Stimulated activated CD4-positive, alpha-beta T cell treated with anti-CD3 and anti-CD28 coated beads, Interleukin-4, amount 100 ng/mL, for 24 hours (primary cell): ENCODE measurements around the gene SRSF9.
"Not testable (repeated sequence)": the region's sequence is repeated elsewhere in the genome, so short reads cannot be mapped to it uniquely, and the experiment has no call there.

Experiments used
- DNase-seq: peaks from one replicate; pipeline ENCODE4 v3.0.0-alpha.2; 2020

The SRSF9 gene, protein sequence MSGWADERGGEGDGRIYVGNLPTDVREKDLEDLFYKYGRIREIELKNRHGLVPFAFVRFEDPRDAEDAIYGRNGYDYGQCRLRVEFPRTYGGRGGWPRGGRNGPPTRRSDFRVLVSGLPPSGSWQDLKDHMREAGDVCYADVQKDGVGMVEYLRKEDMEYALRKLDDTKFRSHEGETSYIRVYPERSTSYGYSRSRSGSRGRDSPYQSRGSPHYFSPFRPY

DNA sequence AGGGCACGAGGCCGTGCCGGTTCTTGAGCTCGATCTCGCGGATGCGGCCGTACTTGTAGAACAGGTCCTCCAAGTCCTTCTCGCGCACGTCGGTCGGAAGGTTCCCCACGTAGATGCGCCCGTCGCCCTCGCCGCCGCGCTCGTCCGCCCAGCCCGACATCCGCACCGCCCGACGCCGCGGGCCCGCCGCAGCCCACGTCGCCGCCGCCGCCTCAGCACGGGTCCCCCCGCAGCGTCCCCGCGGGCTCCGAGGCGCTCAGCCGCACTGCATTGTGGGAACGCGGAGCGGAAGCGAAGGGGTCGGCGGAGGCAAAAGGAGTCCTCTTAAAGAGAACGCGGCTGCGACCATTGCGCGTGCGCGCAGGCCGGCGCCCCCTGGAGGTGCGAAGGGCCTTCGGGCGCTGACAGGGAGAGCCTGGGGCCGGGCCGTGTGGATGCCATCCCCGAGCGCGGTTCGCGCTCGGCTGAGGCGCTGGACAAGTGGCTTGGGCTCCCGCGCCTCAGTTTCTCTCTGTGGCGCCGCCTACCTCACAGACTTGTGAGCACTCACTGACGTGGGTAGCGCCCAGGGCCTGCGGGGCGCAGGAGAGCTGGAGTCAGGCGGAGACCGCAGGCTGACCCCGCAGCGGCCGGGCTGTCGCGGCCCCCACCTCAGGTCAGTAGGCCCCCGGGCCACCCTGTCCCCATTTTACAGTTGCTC lies at the start of gene SRSF9:
Gene SRSF9, minus strand, starts transcription at position 299 of the 700 bp plus-strand sequence. Its CDS starts 139 bp downstream, at position 160.
- peak; percentile 97 for DNase-seq

DNA sequence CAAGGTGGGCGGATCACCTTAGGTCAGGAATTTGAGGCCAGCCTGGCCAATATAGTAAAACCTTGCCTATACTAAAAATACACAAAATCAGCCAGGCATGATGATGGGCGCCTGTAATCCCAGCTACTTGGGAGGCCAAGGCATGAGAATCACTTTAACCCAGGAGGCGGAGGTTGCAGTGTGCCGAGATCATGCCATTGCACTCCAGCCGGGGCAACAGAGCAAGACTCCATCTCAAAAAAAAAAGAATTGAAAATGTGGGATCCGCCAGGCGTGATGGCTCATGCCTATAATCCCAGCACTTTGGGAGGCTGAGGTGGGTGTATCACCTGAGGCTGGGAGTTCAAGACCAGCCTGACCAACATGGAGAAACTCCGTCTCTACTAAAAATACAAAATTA lies 49.8 kb upstream of the SRSF9 start:
- not testable (repeated sequence) for DNase-seq

DNA sequence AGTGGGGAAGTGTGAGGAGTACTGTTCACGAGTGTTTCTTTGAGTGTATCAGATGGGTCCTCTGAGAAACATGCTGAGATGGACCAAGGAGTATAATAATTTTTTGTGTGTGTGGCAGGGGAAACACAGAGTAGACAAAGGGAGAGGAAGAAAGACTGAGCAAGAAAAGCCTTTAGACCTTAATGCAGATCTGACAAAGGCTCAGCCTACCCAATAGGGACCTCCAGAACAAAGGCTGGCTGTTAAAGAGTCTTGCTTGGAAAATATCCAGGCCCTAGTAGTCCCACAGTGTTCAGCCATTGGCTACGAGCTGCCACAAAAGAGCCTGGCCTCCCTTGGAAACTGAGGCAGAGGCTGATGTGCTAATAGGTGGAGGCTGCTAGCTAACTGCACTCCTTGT lies 45.9 kb upstream of the SRSF9 start:
- no peak for DNase-seq

DNA sequence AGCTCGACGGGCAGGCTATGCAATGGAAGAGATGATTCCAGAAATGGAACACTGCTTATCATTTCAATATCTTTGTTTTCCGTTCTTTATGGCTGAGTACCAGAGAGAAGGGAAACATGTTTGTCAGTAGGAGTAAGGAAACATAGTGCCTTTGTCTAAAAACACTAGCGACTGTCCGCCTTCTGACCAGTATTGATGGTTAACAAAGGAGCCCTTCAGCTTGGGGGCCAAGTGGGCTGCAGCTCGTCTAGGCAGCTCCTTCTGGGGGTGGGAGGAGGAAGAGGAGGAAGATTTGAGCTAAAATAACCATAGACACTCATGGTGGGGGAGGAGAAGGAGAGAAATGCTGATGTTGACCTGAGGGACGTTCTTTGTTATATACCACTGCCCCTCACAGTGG lies 44.5 kb upstream of the SRSF9 start:
- no peak for DNase-seq

DNA sequence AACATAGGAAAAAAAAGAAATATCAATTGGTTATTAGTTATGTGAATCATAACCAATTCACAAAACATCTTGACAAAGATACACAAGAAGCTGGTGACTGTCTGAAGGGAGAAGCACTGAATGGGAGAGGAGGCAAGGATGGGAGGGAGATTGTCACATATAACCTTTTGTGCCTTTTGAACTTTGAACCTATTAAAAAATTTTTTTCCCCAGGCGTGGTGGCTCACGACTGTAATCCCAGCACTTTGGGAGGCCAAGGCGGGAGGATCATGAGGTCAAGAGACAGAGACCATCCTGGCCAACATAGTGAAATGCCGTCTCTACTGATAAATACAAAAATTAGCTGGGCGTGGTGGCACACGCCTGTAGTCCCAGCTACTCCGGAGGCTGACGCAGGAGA lies 39.0 kb upstream of the SRSF9 start:
- DNase-seq, result no peak

DNA sequence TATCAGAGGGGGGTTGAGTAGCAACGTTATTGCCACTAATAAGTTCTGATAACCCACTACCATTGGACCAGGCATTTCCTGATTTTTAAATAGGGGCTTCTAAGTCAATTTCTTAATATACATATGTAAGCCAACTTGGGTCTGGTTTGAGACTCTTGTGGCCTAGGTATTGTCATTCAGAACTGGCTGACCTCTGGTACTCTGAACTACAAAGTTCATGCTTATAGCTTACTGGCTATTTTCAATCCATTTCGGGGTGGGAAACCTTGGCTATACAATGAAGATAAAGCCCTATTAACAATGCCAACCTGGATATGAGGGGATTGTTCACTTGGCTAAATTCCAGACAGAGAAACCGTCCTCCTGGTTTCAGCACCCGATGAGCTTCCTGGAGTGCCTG lies 35.0 kb upstream of the SRSF9 start:
- no peak for DNase-seq

DNA sequence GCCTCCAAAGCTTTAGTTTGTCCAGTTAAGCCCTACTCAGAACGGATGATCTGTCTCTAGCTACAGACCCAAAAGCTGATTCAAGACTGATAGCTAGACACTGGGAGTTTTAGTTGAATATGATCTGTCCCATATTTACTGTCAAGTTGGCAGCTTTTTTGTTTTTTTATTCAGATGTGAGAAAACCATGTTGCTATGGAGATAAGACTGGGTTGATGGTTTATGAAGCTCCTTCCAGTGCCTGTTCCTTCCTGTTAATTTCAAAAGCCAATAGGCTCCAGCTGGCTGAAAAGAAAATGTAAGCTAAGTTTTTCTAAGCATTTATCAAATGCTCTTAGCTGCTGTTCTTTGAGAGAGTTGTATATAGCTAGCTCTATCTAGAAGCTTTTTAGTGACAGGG lies 31.0 kb upstream of the SRSF9 start:
- DNase-seq, result no peak

DNA sequence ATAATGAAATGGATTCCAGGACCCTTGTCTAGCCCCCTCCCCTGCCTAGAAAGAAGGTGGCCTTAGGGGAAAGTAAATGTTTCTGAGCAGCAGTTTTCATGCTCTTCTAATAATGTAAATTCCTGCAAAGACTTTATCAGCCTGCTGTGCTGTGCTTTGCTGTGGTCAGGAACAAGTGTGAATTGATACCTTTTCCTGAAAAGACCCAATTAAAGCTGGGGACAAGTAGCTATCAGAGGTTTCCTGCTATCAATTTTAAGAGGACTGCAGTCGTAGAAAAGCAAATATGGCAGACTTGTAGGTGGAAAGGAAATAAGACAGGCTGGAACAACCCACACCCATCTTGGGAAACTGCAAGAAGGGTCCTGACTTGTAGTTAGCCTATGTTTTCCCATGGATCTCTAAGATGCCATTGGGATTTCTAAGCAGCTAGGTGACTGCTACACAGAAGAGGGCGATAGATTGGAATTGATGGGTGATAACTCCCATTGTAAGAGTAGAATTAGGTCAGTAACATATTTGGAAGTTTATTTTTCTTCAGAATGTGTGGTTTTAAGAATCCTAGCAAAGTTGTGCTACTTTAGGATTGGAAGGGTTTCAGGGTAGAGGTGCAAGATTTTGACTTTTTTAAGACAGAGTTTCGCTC lies 29.4 kb upstream of the SRSF9 start:
- no peak for DNase-seq

DNA sequence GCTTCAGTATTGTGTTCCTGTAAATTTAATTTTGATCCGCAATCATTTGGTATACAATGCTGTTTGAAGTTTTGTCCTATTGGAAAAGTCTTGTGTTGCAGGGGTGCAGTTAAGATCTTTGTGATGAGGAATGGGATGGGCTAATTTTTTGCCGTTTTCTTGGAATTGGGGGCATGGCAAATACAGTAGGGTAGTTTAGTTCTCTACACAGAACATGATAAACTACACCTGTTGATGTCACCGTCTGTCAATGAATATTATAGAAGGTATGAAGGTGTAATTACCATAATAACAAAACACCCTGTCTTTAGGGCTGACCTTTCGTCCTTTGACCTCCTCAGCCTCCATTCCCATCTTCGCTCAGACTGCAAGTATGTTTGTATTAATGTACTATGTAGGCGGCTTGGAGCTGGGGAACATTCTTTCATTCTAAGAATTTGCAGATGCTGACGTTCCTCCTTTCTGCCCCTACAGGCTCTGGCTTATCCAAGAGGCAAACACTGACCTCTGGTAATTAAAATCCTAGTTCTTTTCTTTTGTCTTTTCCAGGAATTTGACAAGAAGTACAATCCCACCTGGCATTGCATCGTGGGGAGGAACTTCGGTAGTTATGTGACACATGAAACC lies 28.1 kb upstream of the SRSF9 start:
- DNase-seq, result no peak

DNA sequence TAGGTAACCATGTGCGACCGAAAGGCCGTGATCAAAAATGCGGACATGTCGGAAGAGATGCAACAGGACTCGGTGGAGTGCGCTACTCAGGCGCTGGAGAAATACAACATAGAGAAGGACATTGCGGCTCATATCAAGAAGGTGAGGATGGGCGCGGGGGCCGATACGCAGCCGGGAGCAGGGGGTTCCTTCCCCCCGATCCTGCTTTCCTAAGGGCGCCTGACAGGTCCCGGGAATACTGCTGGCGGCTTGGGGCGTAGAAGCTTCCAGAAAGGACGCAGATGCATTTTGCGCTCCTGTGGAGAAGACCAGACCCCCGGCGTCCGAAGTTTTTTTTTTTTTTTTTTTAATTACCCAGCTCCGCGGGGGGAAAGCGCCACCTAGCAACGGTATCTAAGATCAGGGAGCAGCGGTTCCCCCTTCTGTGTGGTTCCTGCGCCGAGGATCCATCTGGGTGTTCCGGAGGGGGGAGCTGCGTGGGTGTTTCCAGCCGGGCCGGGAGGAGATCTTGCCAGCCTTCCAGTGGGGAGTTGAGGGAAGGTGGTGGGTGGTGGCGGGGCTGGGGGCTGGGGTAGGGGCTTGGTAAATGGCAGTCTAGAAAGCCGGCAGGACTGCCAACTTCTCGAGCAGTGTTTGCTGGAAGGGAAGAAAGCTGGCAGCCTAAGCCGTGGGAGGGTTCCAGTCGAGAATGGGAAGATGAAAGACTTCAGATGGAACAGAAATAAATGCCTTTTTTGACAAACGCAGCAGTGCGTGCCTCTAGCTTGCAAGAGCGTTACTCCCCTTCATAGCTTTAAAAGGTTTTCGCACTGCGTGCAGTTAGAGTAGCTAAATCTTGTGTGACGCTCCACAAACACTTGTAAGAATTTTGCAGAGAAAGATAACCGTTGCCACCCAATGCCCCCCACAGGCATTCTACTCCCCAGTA lies 27.1 kb upstream of the SRSF9 start:
- peak; percentile 56 for DNase-seq

DNA sequence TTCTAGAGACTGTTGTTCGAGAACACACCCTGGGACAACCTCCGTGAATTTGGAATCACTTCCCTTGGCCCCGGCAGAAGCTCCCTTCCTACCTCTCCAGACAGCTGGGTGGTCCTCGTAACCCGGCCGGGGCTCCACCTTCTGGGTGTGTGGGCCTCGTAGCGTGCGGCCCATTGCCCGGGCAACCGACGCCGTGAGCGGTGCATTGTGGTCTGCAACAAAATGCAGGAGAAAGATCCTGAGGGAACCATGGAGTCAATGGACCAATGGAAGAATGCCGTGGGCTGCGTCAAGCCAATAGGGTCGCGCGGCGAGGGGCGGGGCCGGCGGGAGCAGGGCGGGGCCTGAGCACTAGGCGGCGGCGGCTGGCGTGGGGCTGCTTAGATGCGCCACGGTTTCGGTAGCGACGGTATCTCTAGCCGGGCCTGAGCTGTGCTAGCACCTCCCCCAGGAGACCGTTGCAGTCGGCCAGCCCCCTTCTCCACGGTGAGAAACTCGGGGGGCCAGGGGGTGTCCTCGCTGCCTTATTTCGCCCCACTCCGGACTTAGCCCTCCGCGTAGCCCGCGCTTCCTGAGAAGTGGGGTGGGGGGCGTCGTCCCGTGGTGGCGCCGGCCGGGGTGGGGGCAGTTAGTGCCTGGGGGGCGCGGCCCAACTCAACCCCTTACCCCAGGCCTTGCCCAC lies 26.3 kb upstream of the SRSF9 start, which contains the start of gene DYNLL1:
Gene DYNLL1, plus strand, starts transcription at position 383 of the 682 bp plus-strand sequence. CDS start 309 bp downstream, outside the sequence.
- DNase-seq, result peak; percentile 98

DNA sequence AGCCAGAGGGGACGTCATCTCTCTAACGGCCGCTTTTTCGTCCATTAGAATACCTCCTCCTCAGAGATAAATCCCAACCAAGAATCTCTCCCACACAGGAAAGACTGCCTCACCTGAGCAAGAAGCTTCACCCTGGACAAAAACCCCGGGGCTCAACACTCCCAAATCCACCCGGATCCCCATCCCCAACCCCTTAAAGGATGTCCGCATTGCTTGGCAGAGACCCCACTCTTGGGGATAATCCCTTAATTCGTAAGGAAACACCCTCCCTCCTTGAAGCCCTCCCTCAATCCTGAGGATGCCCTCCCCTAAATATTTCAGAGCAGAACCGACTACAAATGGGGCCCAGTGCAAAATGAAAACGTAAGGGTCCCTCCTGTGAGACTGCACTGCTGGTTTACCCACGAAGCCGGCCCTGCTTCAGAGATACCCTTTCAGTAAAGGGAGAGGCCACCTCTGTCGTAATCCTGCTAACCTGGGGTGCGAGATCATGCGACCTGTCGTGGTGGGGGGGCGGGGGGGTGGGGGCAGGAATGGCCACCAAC lies 25.7 kb upstream of the SRSF9 start:
- DNase-seq, result no peak

DNA sequence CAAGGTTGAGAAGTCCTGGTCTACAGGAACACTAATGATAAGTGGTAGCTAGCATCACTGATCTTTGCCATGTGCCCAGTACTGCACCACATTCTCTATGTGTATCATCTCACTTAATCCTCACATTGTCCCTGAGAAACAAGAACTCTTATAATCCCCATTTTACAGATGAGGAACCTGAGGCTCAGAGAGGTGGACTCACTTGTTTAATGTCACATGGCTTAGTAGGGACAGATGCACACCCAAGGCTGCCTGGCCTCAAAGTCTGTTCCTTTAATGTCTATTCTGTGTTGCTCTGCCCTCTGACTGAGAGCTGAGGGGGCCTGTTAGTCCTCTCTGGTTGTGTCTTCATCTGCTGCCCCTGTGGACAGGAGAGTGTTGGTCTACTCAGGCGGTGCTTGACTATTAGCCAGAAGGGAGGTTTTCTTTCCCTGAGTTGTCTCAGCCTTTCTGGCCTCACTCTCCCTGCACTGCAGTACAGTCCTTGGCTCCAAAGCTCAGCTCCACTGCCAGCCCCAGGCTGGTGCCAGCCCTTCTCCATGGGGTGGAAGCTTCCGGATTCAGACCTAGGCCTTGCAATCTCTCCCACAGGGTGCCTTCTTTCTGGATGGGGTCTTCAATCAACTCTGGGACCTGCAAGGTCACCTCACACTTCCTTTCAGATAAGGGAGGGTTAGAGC lies 21.4 kb upstream of the SRSF9 start:
- no peak for DNase-seq

DNA sequence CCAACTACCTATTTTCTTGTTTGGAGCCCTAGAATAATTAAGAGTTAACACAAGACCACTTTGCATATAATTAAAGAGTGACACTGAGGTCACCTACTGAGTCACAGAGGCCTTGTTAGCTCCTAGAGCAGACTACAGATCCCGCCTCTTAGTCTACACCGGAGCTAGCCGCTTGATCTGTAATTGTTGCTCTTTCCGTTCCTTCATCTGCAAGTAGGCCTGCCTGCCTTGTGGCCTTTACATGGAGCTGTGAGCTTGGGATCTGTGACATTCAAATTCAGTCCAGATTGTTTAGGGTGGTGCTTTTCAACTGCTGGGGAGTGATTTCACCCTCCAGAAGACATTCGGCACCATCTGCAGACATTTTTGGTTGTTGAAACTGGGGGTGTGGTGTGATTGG lies 20.8 kb upstream of the SRSF9 start:
- DNase-seq, result no peak

DNA sequence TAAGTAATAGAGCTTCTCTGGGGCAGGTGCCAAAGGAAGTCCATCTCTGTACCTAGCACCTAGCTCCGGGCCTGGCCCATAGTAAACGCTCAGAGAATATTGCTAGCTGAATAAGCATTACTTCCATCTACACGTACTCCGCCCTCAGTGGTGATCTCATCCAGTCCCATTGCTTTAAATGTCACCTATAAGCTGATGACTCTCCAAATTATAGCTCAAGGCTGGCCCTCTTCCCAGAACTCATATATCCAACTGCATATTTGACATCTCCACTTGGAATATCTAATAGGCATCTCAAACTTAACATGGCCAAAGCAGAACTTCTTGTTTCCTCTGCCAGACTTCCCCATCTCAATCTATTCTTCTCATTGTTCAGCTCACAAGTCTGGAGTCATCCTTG lies 19.5 kb upstream of the SRSF9 start:
- no peak for DNase-seq

DNA sequence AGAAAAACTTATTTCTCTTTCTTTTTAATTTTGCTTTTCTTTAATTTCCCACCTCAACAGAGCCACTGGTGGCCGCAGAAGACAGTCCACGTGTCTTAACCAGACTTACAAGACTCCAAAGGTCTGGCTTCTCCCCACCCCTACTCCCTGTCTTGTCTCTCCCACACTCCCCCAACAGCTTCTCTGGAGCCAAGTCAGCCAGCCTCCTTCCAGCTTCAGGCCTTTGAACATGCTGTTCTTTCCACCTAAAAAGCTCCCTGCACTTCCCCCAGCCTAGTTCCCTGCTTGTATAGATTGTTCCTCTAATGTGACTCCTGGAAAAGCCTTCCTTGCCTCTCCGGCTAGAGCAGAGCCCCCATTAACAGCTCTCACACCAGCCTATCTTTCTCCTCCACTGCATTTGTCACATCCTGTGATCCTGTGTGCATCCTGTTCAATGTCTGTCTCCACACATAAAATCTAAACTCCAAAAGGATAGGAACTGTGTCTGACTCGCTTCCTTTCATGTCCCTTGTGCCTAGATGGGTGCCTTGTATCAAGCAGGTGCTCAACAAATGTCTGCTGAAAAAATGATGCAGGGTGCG lies 18.6 kb upstream of the SRSF9 start:
- DNase-seq, result no peak

DNA sequence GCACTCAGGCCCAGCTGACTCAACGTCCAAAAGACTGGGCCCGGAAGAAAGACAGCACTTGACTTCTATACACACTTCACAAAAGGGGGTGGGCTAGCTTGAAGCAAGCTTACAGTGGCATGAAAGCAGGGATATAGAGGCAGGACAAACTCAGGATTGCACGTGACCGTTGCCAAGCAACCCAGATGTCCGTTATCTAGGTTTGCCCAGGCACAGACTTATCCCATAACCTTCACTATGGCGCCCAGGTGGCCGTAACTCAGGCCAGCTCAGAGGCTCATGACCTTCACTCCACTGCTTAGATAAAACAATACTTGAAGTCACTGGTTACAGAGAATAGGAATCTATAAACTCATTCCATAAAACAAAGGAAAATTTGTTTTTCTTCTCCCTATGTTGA lies 18.0 kb upstream of the SRSF9 start:
- DNase-seq, result not testable (repeated sequence)

DNA sequence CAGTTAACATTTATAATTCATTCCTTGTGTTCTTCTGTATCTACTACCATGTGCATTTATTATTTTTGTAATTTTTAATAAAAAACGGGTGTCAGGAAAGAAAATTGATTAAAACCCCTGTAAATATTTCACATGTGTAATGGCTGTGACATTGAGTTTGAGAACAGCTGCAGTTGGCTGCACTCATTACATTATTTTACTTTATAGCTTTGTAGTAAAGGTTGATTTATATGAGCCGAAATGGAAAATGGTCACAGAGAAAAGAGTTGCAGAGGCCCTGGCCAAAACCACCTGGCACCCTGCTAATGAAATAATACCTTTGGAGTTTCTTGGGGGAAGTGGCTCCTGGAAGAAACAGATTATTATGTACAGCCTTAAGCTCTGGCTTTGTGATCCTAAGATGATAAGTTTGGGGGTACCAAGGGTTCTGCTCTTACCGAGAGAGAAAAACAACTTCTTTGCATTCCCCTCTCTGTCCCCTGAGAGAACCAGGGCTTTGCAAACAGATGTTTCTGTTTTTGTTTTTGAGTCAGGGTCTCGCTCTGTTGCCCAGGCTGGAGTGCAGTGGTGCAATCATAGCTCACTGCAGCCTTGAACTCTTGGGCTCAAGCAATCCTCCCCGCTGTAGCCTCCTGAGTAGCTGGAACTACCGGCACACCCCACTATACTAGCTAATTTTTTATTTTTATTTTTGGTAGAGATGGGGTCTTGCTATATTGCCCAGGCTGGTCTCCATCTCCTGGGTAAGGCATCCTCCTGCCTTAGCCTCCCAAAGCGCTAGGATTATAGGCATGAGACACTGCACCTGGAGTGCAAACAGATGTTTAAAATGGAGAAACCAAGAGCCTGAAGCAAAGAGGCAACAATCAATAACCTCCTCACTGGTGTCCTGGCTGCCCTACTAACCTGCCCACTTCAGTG lies 16.7 kb upstream of the SRSF9 start:
- DNase-seq, result no peak

DNA sequence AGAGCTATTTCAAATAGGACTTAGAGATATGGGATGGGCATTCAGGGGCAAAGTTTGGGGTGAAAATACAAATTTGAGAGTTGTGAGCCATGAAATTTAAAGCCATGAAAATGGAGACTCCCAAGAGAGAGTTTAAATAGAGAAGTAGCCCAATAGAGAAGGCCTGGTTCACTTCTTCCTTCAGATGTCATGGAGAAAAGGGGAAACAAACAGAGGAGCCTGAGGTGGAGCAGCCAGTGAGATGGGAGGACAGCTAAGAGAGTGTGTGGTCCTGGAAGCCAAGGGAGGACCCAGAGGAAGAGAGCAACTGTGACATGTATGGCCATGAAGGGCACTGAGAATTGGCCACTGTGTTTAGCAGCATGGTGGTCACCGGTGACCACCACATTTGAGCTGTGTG lies 14.1 kb upstream of the SRSF9 start:
- DNase-seq, result no peak
